Stimulated activated CD4-positive, alpha-beta T cell treated with anti-CD3 and anti-CD28 coated beads, Interleukin-1b, Interleukin-23, amount 100 ng/mL, for 4 hours (primary cell): Measurements from ENCODE around the gene ITFG2.
"Not testable (repeated sequence)": the region's sequence is repeated elsewhere in the genome, so short reads cannot be mapped to it uniquely, and the experiment has no call there.

ENCODE experiments used
- DNase-seq, 2 donors: peaks; one replicate each; pipeline ENCODE4 v3.0.0-alpha.2; 2020; ENCODE audit warnings: low read depth in 2 of 2

Gene ITFG2

DNA sequence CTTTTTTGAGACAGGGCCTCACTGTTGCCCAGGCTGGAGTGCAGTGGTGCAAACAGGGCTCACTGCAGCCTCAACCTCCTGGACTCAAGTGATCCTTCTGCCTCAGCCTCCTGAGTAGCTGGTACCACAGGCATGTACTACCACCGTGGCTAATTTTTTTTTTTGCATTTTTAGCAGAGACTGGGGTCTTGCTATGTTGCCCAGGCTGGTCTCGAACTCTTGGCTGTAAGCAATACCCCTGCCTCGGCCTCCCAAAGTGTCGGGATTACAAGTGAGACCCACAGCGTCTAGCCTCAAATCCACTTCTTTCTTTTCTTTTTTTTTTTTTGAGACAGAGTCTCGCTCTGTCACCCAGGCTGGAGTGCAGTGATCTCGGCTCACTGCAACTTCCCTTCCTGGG lies 50.9 kb downstream of the ITFG2 start:
- DNase-seq: not testable (repeated sequence)

DNA sequence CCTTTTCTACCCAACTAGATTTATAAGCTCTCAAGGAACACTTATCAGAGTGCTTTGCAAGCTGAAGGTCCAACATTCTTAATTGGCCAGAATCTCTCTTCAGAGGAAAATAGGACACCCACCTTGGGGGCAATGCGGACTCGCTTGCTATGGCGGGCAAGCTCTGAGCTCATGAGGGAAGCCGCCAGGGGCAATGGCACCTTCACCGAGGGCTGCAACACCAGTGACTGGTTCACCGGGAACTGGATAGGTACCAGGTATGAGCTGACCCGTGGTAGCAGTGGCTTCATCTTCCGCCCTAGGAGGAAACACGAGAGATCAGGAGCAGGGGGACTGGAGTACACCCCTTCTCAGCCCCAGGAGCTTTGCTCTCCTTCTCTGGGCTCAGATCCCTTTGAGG lies 51.7 kb downstream of the ITFG2 start:
- no peak for DNase-seq

DNA sequence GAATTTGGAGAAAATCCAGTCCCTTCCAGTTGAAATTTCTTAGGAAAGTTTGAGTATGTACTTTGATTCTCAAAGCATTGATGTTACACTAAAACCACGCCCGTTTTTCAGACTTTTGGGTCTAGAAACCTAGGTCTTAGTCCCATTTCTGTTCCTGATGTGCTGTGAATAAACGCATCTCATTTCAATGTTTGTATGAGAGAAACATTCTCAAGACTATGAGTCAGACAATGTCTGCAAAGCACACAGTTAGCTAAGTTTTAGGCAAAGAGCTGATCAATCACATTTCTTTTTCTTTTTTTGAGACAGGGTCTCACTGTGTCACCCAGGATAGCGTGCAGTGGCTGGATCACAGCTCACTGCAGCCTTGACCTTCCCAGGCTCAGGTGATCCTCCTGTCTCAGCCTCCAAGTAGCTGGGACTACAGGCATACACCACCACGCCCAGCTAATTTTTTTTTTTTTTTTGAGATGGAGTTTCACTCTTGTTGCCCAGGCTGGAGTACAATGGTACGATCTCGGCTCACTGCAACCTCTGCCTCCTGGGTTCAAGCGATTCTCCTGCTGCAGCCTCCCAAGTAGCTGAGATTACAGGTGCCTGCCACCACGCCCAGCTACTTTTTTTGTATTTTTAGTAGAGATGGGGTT lies 56.6 kb downstream of the ITFG2 start:
- DNase-seq: not testable (repeated sequence)
